HepG2 (cell line): ENCODE measurements around the gene NKX1-1. TPM values are rescaled to one million over a fixed set of nuclear protein-coding genes. Genes with fewer than 3 reads are reported as not detected.

Experiments used
- ATAC-seq: fragments of 200-7000 bp; cut with Tn5 transposase; 3 replicates; pipeline ENCODE4 v1.9.1; 2020; ENCODE audit warnings: mild to moderate bottlenecking, moderate library complexity
- BruUV-seq: library from RNA; stranded (reverse); fragments of 400-500 nt; replicated peaks from 2 replicates; lab custom pipeline; 2021; lab: Mats Ljungman, UMichigan
- CTCF ChIA-PET: fragments of 300-600 bp; formaldehyde crosslinking; extraction: SDS; loops from one replicate; lab custom pipeline; 2021; ENCODE audit warnings: low total read pairs, inconsistent platforms, low intra/inter-chr PET ratio; lab: Yijun Ruan, JAX
- POLR2A ChIA-PET: fragments of 350-600 bp; sonication (Branson Sonifier 250); formaldehyde crosslinking; loops from one replicate; lab custom pipeline; 2020; ENCODE audit warnings: antibody characterized with exemption, inconsistent platforms; lab: Yijun Ruan, JAX
- DNase-seq: peaks from one replicate; pipeline ENCODE4 v3.0.0-alpha.2; 2015; ENCODE audit warnings: low spot score
- FAIRE-seq: peaks from 3 replicates; lab custom pipeline; 2011; peaks lifted over from hg19 to GRCh38; lab: Jason Lieb, UNC
- H2AFZ ChIP-seq: one replicate; pipeline ENCODE4 v1.6.1; 2011; ENCODE audit warnings: low read length, inconsistent platforms
- H3K27ac ChIP-seq: fragments of 300-600 bp; 3 replicates; pipeline ENCODE4 v1.8.0; 2011; ENCODE audit warnings: mixed run types, mild to moderate bottlenecking, mixed read lengths, low read length, inconsistent platforms; ENCODE audit not compliant: insufficient read depth; ENCODE audit errors: extremely low read length
- H3K27me3 ChIP-seq, 2 experiments: fragments of 200-600 bp in 1 of 2; 2 replicates in 1 of 2; 3 replicates in 1 of 2; pipeline versions ENCODE4 v1.6.0 to v1.8.0; 2011; ENCODE audit warnings: low read length in 2 of 2, mild to moderate bottlenecking in 2 of 2, moderate library complexity in 2 of 2, inconsistent platforms in 1 of 2; ENCODE audit not compliant: insufficient read depth in 2 of 2, control insufficient read depth in 1 of 2
- H3K36me3 ChIP-seq, 2 experiments: fragments of 200-600 bp in 1 of 2; replicated peaks in 1 of 2; 2 replicates in 1 of 2; 3 replicates in 1 of 2; pipeline versions ENCODE4 v1.5.1 to v1.8.0; 2011; ENCODE audit warnings: low read length in 2 of 2, inconsistent platforms in 1 of 2; ENCODE audit not compliant: insufficient read depth in 2 of 2, control insufficient read depth in 1 of 2
- H3K4me1 ChIP-seq: 2 replicates; pipeline ENCODE4 v1.5.1; 2012; ENCODE audit warnings: low read length, inconsistent platforms; ENCODE audit not compliant: insufficient read depth
- H3K4me2 ChIP-seq: 2 replicates; pipeline ENCODE4 v1.6.0; 2011; ENCODE audit warnings: low read depth, low read length, inconsistent platforms
- H3K4me3 ChIP-seq, 3 experiments: fragments of 200-600 bp in 1 of 3; sonication (generic), shearing (Covaris generic) in 1 of 3; replicated peaks in 1 of 3; 2 replicates each; pipeline ENCODE4 v1.5.1; 2011 to 2016; ENCODE audit warnings: low read length in 3 of 3, inconsistent platforms in 2 of 3, low read depth in 2 of 3, mild to moderate bottlenecking in 2 of 3, control low read depth in 1 of 3, mixed read lengths in 1 of 3; ENCODE audit not compliant: insufficient read depth in 1 of 3
- H3K79me2 ChIP-seq: one replicate; pipeline ENCODE4 v1.6.1; 2011; ENCODE audit warnings: low read length, inconsistent platforms; ENCODE audit not compliant: insufficient read depth
- H3K9ac ChIP-seq: 2 replicates; pipeline ENCODE4 v1.6.0; 2011; ENCODE audit warnings: mild to moderate bottlenecking, low read depth, low read length, inconsistent platforms; ENCODE audit not compliant: insufficient read depth
- H3K9me3 ChIP-seq: 2 replicates; pipeline ENCODE4 v1.5.1; 2012; ENCODE audit warnings: mild to moderate bottlenecking, low read length
- H4K20me1 ChIP-seq: 2 replicates; pipeline ENCODE4 v1.6.0; 2011; ENCODE audit warnings: inconsistent platforms, mild to moderate bottlenecking, low read length, moderate library complexity; ENCODE audit not compliant: insufficient read depth
- AGO2 ChIP-seq: fragments of 200-400 bp; formaldehyde crosslinking; optimal IDR thresholded peaks from 2 replicates; pipeline ENCODE3; 2017; ENCODE audit warnings: mild to moderate bottlenecking, low read depth, low read length, moderate library complexity
- GPBP1L1 ChIP-seq: sonication (generic); formaldehyde crosslinking; IDR thresholded peaks from 2 replicates; pipeline ENCODE4 v1.5.0; 2020; ENCODE audit warnings: mild to moderate bottlenecking, missing genetic modification reagents
- KDM1A ChIP-seq: IDR thresholded peaks from 2 replicates; pipeline ENCODE4 v1.6.1; 2016; ENCODE audit warnings: missing compliant biosample characterization
- MTF1 ChIP-seq: sonication (generic); formaldehyde crosslinking; IDR thresholded peaks from 2 replicates; pipeline ENCODE4 v1.5.0; 2020; ENCODE audit warnings: missing genetic modification reagents
- ZBTB7A ChIP-seq: sonication (generic); formaldehyde crosslinking; IDR thresholded peaks from 2 replicates; pipeline ENCODE4 v1.8.0; 2022; ENCODE audit warnings: mild to moderate bottlenecking, missing genetic modification reagents
- ZFP37 ChIP-seq: sonication (generic); formaldehyde crosslinking; IDR thresholded peaks from 2 replicates; pipeline ENCODE4 v1.4.0; 2020; ENCODE audit warnings: missing genetic modification reagents, borderline replicate concordance
- WGBS: methylation state at CpG from one replicate; pipeline ENCODE4 v1.1.6; 2017; ENCODE audit warnings: low lambda C conversion rate; 5-methylcytosine and 5-hydroxymethylcytosine counted together
- in situ Hi-C: cut with HindIII; loops from 2 replicates; pipeline ENCODE4 v1.10.0; 2017; ENCODE audit warnings: low pct_unique_long_range_greater_than_20kb; ENCODE audit not compliant: extremely low pct_ligation_motif_present
- intact Hi-C: fragments of 100-400 bp; cut with micrococcal nuclease; formaldehyde crosslinking; loops from one replicate; pipeline ENCODE4 v1.10.0; 2022; ENCODE audit not compliant: unreplicated experiment
- polyA plus RNA-seq, 8 experiments: library from polyadenylated mRNA; depleted of rRNA in 3 of 8; stranded (reverse) in 7 of 8; unstranded in 1 of 8; fragments of >200 nt; fragmentation: Illumina TruSeq in 4 of 8; extraction: Trizol in 4 of 8; gene quantifications; 2 replicates each; pipeline versions ENCODE4 v1.2.1 to v1.2.3, GENCODE V29; 2011 to 2016; ENCODE audit warnings: low read depth in 4 of 8, missing spikeins in 1 of 8, mixed read lengths in 1 of 8; ENCODE audit not compliant: insufficient read depth in 1 of 8
- total RNA-seq, 5 experiments: library from RNA; depleted of rRNA; stranded (reverse); fragments of >200 nt; fragmentation: Illumina TruSeq; extraction: Trizol; gene quantifications; 2 replicates each; pipeline ENCODE4 v1.2.3, GENCODE V29; 2016; ENCODE audit warnings: low read depth in 1 of 5
- TF ChIP-seq, protein P1 (sequence below): sonication (generic); formaldehyde crosslinking; conservative IDR thresholded peaks from 2 replicates; pipeline ENCODE4 v1.4.0; 2020; ENCODE audit warnings: missing genetic modification reagents

NKX1-1 gene
- total and polyA plus RNA-seq, 2 of the 13 experiments (the other 11 are each of a cell fraction or from before 2014, with no cell fraction given) = not detected

- TF ChIP-seq, protein P1, sequence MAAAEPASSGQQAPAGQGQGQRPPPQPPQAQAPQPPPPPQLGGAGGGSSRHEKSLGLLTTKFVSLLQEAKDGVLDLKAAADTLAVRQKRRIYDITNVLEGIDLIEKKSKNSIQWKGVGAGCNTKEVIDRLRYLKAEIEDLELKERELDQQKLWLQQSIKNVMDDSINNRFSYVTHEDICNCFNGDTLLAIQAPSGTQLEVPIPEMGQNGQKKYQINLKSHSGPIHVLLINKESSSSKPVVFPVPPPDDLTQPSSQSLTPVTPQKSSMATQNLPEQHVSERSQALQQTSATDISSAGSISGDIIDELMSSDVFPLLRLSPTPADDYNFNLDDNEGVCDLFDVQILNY (CRISPR knock-in tag) = no peak
- TF ChIP-seq GPBP1L1 (CRISPR knock-in tag) = no peak
- no peak for TF ChIP-seq ZBTB7A
- TF ChIP-seq ZFP37 (CRISPR knock-in tag) = no peak
- no peak for TF ChIP-seq MTF1 (CRISPR knock-in tag)
Observed at GRCh38 chr4:1379801-1380331, 26.4 kb downstream of the NKX1-1 start (continued).

GRCh38 chr4:1379351-1379781 lies 26.9 kb downstream of the NKX1-1 start:
- no peak overlapping the region for H3K9ac ChIP-seq
- no peaks in the 10 kb centered on the region for H3K27me3 ChIP-seq
- no peak overlapping the region for H2AFZ ChIP-seq
- CTCF ChIA-PET = no interaction called here
- H3K9me3 ChIP-seq = no peaks in the 10 kb centered on the region
- intact Hi-C loops = no loop called here
- WGBS = no CpG with 5 or more reads among the region's 27 CpGs
- no peak overlapping the region for H3K27ac ChIP-seq
- H4K20me1 ChIP-seq = no peaks in the 10 kb centered on the region
- H3K4me2 ChIP-seq = no peak overlapping the region
- ATAC-seq (no peak), DNase-seq (no peak), FAIRE-seq (no peak)
- H3K79me2 ChIP-seq = no peaks in the 10 kb centered on the region
- no peak for TF ChIP-seq KDM1A (CRISPR knock-in tag)
- TF ChIP-seq AGO2 = peak; percentile 7
- H3K36me3 ChIP-seq = peaks cover 2 to 6% of the 10 kb centered on the region in 2 experiments; a peak in 2 of 5 replicates
- BruUV-seq = no TSS peak
- in situ Hi-C loops = no loop called here
- H3K4me1 ChIP-seq = no peaks in the 10 kb centered on the region
- POLR2A ChIA-PET = no interaction called here
- no peak overlapping the region for H3K4me3 ChIP-seq
